Activated CD8-positive, alpha-beta memory T cell treated with anti-CD3 and anti-CD28 coated beads for 36 hours (primary cell): Measurements from ENCODE around the gene CAMP. TPM values are rescaled to one million over a fixed set of nuclear protein-coding genes. Genes with fewer than 3 reads are reported as not detected.
"Not testable (repeated sequence)": the region's sequence is repeated elsewhere in the genome, so short reads cannot be mapped to it uniquely, and the experiment has no call there.

Experiments used
- CTCF ChIA-PET: fragments of 350-600 bp; sonication (Branson Sonifier 250); formaldehyde crosslinking; loops from one replicate; lab custom pipeline; 2021; ENCODE audit warnings: antibody characterized with exemption; lab: Charles Lee
- POLR2A ChIA-PET: fragments of 350-600 bp; sonication (Branson Sonifier 250); formaldehyde crosslinking; loops from one replicate; lab custom pipeline; 2021; ENCODE audit warnings: antibody characterized with exemption; lab: Charles Lee
- total RNA-seq, 2 experiments: library from RNA; stranded (reverse); gene quantifications; one replicate each; pipeline ENCODE4 v1.2.3, GENCODE V29; 2021

The CAMP gene
- total RNA-seq, 2 experiments from 2014 or later = not detected

DNA sequence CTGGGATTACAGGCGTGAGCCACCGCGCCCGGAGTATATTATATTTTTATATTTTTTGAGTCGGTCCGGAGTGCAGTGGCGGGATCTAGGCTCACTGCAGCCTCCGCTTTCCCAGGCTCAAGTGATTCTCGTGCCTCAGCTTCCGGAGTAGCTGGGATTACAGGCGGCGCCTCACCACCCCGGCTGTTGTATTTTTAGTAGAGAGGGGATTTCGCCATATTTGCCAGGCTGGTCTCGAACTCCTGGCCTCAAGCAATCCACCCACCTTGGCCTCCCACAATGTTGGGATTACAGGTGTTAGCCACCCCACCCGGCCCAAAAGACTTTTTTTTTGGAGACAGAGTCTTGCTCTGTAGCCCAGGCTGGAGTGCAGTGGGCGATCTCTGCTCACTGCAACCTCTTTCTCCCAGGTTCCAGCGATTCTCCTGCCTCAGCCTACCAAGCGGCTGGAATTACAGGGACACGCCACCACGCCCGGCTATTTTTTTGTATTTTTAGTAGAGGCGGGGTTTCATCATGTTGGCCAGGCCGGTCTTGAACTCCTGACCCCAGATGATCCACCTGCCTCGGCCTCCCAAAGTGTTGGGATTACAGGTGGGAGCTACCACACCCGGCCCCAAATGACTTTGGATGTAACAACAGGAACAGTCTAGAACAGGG lies 18.6 kb downstream of the CAMP start:
- ChIA-PET CTCF (interaction anchor here (1.0 to 2.5 kb wide), 5 partner anchors 12 to 195 kb away, joined by 3 to 14 read pairs (median 3); no protein-coding TSS in a partner anchor), POLR2A (interaction anchor here (1.6 to 1.8 kb wide), 2 partner anchors 54 to 231 kb away, joined by 7 to 11 read pairs; partner anchors contain the start of gene CDC25A)

GRCh38 chr3:48243886-48244285 lies 20.6 kb downstream of the CAMP start:
- CTCF ChIA-PET = interaction anchor here (1.2 to 2.4 kb wide), 3 partner anchors 24 to 192 kb away, joined by 4 to 6 read pairs (median 4); no protein-coding TSS in a partner anchor
- POLR2A ChIA-PET = no interaction called here

DNA sequence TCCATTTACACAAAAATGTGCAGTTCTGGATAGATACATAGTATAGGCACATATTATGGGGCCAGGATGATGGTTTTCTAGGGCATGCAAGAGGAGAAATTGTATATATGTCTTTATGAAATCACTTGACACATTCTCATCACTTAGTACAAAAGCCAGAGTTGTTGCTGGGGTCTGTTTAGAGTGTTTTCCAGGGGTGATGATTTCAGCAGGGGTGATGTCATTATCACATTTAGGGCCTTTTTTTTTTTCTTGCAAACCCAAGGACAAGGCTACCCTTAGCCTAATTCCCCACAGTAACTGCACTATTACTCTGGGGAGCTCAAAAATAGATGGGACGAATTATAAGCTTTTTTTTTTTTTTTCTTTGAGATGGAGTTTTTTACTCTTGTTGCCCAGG lies 21.2 kb downstream of the CAMP start:
- ChIA-PET POLR2A (interaction anchor here (0.6 kb wide), 1 partner anchor 208 kb away, joined by 6 read pairs; no protein-coding TSS in a partner anchor), CTCF (interaction anchor here (0.5 to 2.4 kb wide), 4 partner anchors 23 to 265 kb away, joined by 3 to 6 read pairs (median 4); no protein-coding TSS in a partner anchor)

- ChIA-PET POLR2A (no interaction called here), CTCF (interaction anchor here (0.5 kb wide), 1 partner anchor 264 kb away, joined by 3 read pairs; no protein-coding TSS in a partner anchor)
Measured at GRCh38 chr3:48245136-48245535, 21.8 kb downstream of the CAMP start.

- POLR2A ChIA-PET = interaction anchor here (1.1 kb wide), 1 partner anchor 53 kb away, joined by 5 read pairs; the partner anchor contains the start of gene NME6
- CTCF ChIA-PET = interaction anchor here (1.1 to 1.3 kb wide), 2 partner anchors 16 to 175 kb away, joined by 3 read pairs; no protein-coding TSS in a partner anchor
Measured at GRCh38 chr3:48247401-48247811, 24.1 kb downstream of the CAMP start.

GRCh38 chr3:48248095-48248850 lies 25.0 kb downstream of the CAMP start:
- POLR2A ChIA-PET = interaction anchor here (1.1 kb wide), 1 partner anchor 52 kb away, joined by 5 read pairs; the partner anchor contains the start of gene NME6

DNA sequence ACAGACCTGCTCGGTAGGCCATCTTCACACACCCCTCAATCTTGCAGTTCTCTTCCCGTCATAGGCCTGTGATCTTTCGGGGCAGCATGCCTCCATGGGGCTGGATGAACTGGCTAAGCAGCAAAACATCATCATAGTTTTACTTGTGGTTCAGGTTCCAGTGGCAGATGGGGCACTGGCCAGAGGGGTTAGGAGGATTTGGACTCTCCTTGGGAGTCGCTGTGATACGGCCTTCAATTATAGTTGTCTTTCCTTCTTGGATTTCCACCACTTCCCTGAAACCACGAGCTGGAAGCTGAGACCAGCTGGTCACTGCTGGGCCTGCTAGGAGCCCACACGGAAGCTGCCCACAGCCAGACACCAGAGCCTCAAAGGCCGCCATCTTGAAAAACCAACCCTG lies 33.3 kb downstream of the CAMP start:
- CTCF ChIA-PET = interaction anchor here (1.5 kb wide), 1 partner anchor 179 kb away, joined by 7 read pairs; no protein-coding TSS in a partner anchor
- POLR2A ChIA-PET = no interaction called here

More at GRCh38 chr3:48248095-48248850, 25.0 kb downstream of the CAMP start:
- CTCF ChIA-PET = interaction anchor here (0.6 to 1.3 kb wide), 2 partner anchors 17 to 51 kb away, joined by 3 to 4 read pairs; no protein-coding TSS in a partner anchor

GRCh38 chr3:48258530-48258929 lies 35.2 kb downstream of the CAMP start:
- POLR2A ChIA-PET = no interaction called here
- CTCF ChIA-PET = interaction anchor here (1.6 kb wide), 1 partner anchor 142 kb away, joined by 4 read pairs; no protein-coding TSS in a partner anchor

GRCh38 chr3:48267782-48268181 lies 44.5 kb downstream of the CAMP start:
- ChIA-PET CTCF (interaction anchor here (0.7 to 3.8 kb wide), 4 partner anchors 8 to 168 kb away, joined by 3 to 24 read pairs (median 4); no protein-coding TSS in a partner anchor), POLR2A (interaction anchor here (0.8 to 1.2 kb wide), 5 partner anchors 27 to 205 kb away, joined by 3 to 5 read pairs (median 4); partner anchors contain the start of genes ATRIP, CDC25A and ZNF589)

- CTCF ChIA-PET = interaction anchor here (1.0 to 3.8 kb wide), 7 partner anchors 9 to 290 kb away, joined by 3 to 24 read pairs (median 5); partner anchors contain the start of gene NME6
- POLR2A ChIA-PET = interaction anchor here (0.5 to 1.5 kb wide), 9 partner anchors 14 to 445 kb away, joined by 3 to 5 read pairs (median 3); partner anchors contain the start of genes ATRIP, CDC25A and ZNF589
Measured at GRCh38 chr3:48268381-48268935, 45.2 kb downstream of the CAMP start.

GRCh38 chr3:48268936-48269561 lies 45.8 kb downstream of the CAMP start:
- POLR2A ChIA-PET = interaction anchor here (0.5 to 1.5 kb wide), 9 partner anchors 15 to 544 kb away, joined by 3 to 5 read pairs (median 3); partner anchors contain the start of genes ATRIP and ZNF589
- CTCF ChIA-PET = interaction anchor here (1.0 to 3.8 kb wide), 5 partner anchors 10 to 289 kb away, joined by 3 to 24 read pairs (median 5); partner anchors contain the start of gene NME6

GRCh38 chr3:48269592-48269991 lies 46.3 kb downstream of the CAMP start:
- POLR2A ChIA-PET = interaction anchor here (0.5 to 1.5 kb wide), 4 partner anchors 15 to 543 kb away, joined by 3 read pairs; no protein-coding TSS in a partner anchor
- CTCF ChIA-PET = interaction anchor here (0.5 to 3.8 kb wide), 8 partner anchors 9 to 1209 kb away, joined by 3 to 24 read pairs (median 4); partner anchors contain the start of genes NME6 and UQCRC1

- POLR2A ChIA-PET = no interaction called here
- CTCF ChIA-PET = interaction anchor here (0.5 to 3.8 kb wide), 6 partner anchors 8 to 1208 kb away, joined by 3 to 24 read pairs (median 4); partner anchors contain the start of genes NME6 and UQCRC1
Measured at GRCh38 chr3:48270306-48270705, 47.0 kb downstream of the CAMP start.

DNA sequence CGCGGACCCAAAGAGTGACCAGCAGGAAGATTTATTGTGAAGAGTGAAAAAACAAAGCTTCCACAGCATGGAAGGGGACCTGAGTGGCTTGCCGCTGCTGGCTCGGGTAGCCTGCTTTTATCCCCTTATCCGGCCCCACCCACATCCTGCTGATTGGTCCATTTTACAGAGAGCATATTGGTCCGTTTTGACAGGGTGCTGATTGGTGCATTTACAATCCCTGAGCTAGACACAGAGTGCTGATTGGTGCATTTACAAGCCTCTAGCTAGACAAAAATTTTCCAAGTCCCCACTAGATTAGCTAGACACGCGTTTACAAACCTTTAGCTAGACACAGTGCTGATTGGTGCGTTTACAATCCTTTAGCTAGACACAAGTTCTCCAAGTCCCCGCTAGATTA lies 47.9 kb downstream of the CAMP start:
- CTCF ChIA-PET = interaction anchor here (0.6 to 3.8 kb wide), 2 partner anchors 165 to 1004 kb away, joined by 3 to 24 read pairs; no protein-coding TSS in a partner anchor
- POLR2A ChIA-PET = not testable (repeated sequence)

- ChIA-PET CTCF (interaction anchor here (0.6 to 3.3 kb wide), 4 partner anchors 30 to 1004 kb away, joined by 3 to 21 read pairs (median 7); partner anchors contain the start of gene ZNF589), POLR2A (no interaction called here)
Measured at GRCh38 chr3:48271763-48272498, 48.6 kb downstream of the CAMP start.

GRCh38 chr3:48273594-48274211 lies 50.4 kb downstream of the CAMP start:
- ChIA-PET POLR2A (interaction anchor here (1.0 to 1.3 kb wide), 3 partner anchors 33 to 166 kb away, joined by 4 to 5 read pairs (median 5); partner anchors contain the start of genes CCDC51, TMA7 and ZNF589), CTCF (interaction anchor here (0.7 to 3.3 kb wide), 9 partner anchors 10 to 275 kb away, joined by 3 to 21 read pairs (median 3); partner anchors contain the start of genes CCDC51, PLXNB1, TMA7 and ZNF589)
